Superior temporal gyrus (tissue), 1 donor: ENCODE results near the gene CENPX.
"Not testable (repeated sequence)": the region's sequence is repeated elsewhere in the genome, so short reads cannot be mapped to it uniquely, and the experiment has no call there.

Experiments
- DNase-seq: peaks from one replicate; pipeline ENCODE4 v3.0.0-alpha.2; 2016; ENCODE audit errors: extremely low spot score

Gene CENPX

GRCh38 chr17:82039695-82040299 lies 17.1 kb upstream of the CENPX start:
- DNase-seq = no peak

GRCh38 chr17:82038796-82039409 lies 16.2 kb upstream of the CENPX start:
- DNase-seq = not testable (repeated sequence)

- DNase-seq = no peak
Measured at GRCh38 chr17:82037889-82038195, 15.2 kb upstream of the CENPX start.

GRCh38 chr17:82037092-82037888 lies 14.6 kb upstream of the CENPX start, which contains the start of gene DCXR:
TSS of gene DCXR (minus strand) at chr17:82037697. CDS start at chr17:82037682, 15 bp downstream.
- peak; percentile 95 for DNase-seq

- no peak for DNase-seq
Measured at GRCh38 chr17:82036634-82037091, 14.0 kb upstream of the CENPX start.

GRCh38 chr17:82035956-82036633 lies 13.4 kb upstream of the CENPX start:
- no peak for DNase-seq

GRCh38 chr17:82035488-82035887 lies 12.8 kb upstream of the CENPX start:
- DNase-seq = no peak

- no peak for DNase-seq
Measured at GRCh38 chr17:82034371-82035011, 11.8 kb upstream of the CENPX start.

GRCh38 chr17:82033359-82034085 lies 10.8 kb upstream of the CENPX start:
- DNase-seq = no peak

- DNase-seq = no peak
Measured at GRCh38 chr17:82031885-82032627, 9.4 kb upstream of the CENPX start.

- DNase-seq = no peak
Measured at GRCh38 chr17:82031303-82031884, 8.7 kb upstream of the CENPX start, which contains the start of gene RAC3. TSS of gene RAC3 (plus strand) at chr17:82031678. CDS start at chr17:82031762, 84 bp downstream.

- peak; percentile 81 for DNase-seq
Measured at GRCh38 chr17:82030470-82031302, 8.0 kb upstream of the CENPX start.

GRCh38 chr17:82029990-82030469 lies 7.4 kb upstream of the CENPX start:
- no peak for DNase-seq

GRCh38 chr17:82029391-82029790 lies 6.7 kb upstream of the CENPX start:
- no peak for DNase-seq

- DNase-seq = no peak
Measured at GRCh38 chr17:82028966-82029365, 6.3 kb upstream of the CENPX start.

- no peak for DNase-seq
Measured at GRCh38 chr17:82028246-82028645, 5.6 kb upstream of the CENPX start.

GRCh38 chr17:82025401-82026107 lies 2.9 kb upstream of the CENPX start:
- DNase-seq = no peak

GRCh38 chr17:82024859-82025258 lies 2.2 kb upstream of the CENPX start:
- DNase-seq = no peak
